Natural killer cell (primary cell): ENCODE results near the gene ATP6V1A. TPM values are rescaled to one million over a fixed set of nuclear protein-coding genes. Genes with fewer than 3 reads are reported as not detected.
A peak's percentile ranks its signal among the peaks of the same experiment; 100 is the strongest.

Experiments
- ATAC-seq, 3 donors: fragments of 150-1000 bp in 2 of 3; fragments of 200-7000 bp in 1 of 3; cut with Tn5 transposase; 1 replicate in 1 of 3; 2 replicates in 2 of 3; pipeline ENCODE4 v1.10.0; 2021; ENCODE audit warnings: mild to moderate bottlenecking in 2 of 3, moderate library complexity in 2 of 3
- DNase-seq, 2 donors: peaks; one replicate each; pipeline versions ENCODE4 v3.0.0 to v3.0.0-alpha.2; 2013 to 2021; ENCODE audit warnings: mixed read lengths in 1 of 2
- H3K27ac ChIP-seq: one replicate; pipeline ENCODE4 v1.5.1; 2013; ENCODE audit warnings: mild to moderate bottlenecking, low read length
- H3K27me3 ChIP-seq: one replicate; pipeline ENCODE4 v1.6.1; 2013; ENCODE audit warnings: low read length; ENCODE audit not compliant: control insufficient read depth, insufficient read depth
- H3K36me3 ChIP-seq: one replicate; pipeline ENCODE4 v1.6.1; 2013; ENCODE audit warnings: low read length; ENCODE audit not compliant: control insufficient read depth, insufficient read depth
- H3K4me1 ChIP-seq: one replicate; pipeline ENCODE4 v1.6.1; 2013; ENCODE audit warnings: low read length; ENCODE audit not compliant: control insufficient read depth, insufficient read depth
- H3K4me3 ChIP-seq: one replicate; pipeline ENCODE4 v1.5.1; 2013; ENCODE audit warnings: low read length
- H3K9me3 ChIP-seq: one replicate; pipeline ENCODE4 v1.6.1; 2013; ENCODE audit warnings: low read length; ENCODE audit not compliant: control insufficient read depth, insufficient read depth
- H3K27ac Mint-ChIP-seq, 2 donors: one replicate each; pipeline ENCODE4 v1.8.0; 2022; ENCODE audit warnings: mild to moderate bottlenecking in 2 of 2, mixed read lengths in 2 of 2, moderate library complexity in 1 of 2
- H3K27me3 Mint-ChIP-seq, 2 donors: one replicate each; pipeline ENCODE4 v1.8.0; 2022; ENCODE audit warnings: low read depth in 2 of 2, mixed read lengths in 2 of 2
- H3K36me3 Mint-ChIP-seq: one replicate; pipeline ENCODE4 v1.8.0; 2022; ENCODE audit warnings: mixed read lengths
- H3K4me1 Mint-ChIP-seq, 2 donors: one replicate each; pipeline ENCODE4 v1.8.0; 2022; ENCODE audit warnings: mixed read lengths in 2 of 2
- H3K4me3 Mint-ChIP-seq: one replicate; pipeline ENCODE4 v1.8.0; 2022; ENCODE audit warnings: mild to moderate bottlenecking, moderate library complexity, mixed read lengths
- H3K9me3 Mint-ChIP-seq, 2 donors: one replicate each; pipeline ENCODE4 v1.8.0; 2022; ENCODE audit warnings: mixed read lengths in 2 of 2
- CTCF ChIP-seq: fragments of 200-600 bp; IDR thresholded peaks from one replicate; pipeline ENCODE4 v1.8.0; 2022; ENCODE audit warnings: antibody characterized with exemption
- WGBS: methylation state at CpG from one replicate; pipeline ENCODE4 v1.1.7; 2013; ENCODE audit warnings: missing lambda C conversion rate; ENCODE audit not compliant: insufficient coverage; 5-methylcytosine and 5-hydroxymethylcytosine counted together
- intact Hi-C: fragments of 100-400 bp; cut with micrococcal nuclease; formaldehyde crosslinking; loops from one replicate; pipeline ENCODE4 v1.14.2; 2022
- total RNA-seq, 4 donors: library from RNA; stranded (reverse); fragments of 120-200 nt in 1 of 4; gene quantifications; one replicate each; pipeline versions ENCODE4 v1.2.3 to v1.2.4, GENCODE V29; 2013 to 2022

The ATP6V1A gene
- total RNA-seq, 3 donors from 2014 or later (not counting 1 experiment from before 2014, with no cell fraction given): 26.3 to 31.9 (median 30.0) TPM

DNA sequence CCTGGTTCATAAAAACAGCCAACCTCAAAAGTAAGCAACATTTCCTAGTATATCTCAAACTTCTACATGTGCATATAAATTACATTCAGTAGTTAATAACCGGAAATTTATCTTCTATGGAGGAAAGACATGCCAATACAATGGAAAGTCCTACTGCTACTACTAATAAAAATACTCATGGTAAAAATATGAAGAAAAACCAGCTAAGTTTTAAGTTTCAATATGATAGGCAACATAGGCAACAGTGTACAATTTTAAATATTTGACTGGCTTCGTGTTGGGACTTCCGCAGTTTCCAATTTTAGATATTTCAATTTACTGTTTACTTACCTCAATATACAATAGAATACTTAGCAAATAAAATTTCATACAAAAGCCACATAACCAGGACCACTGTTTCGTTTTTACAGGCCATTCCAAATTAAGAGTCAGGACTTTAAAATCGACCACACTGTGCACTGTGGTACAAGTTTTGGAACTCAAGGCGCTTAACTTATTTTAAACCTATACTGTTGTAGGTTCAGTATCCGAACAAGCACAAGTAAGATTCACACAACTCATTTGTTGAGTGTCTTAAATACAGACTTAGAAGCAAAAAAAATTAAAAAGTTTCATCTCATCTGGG lies 3.7 kb upstream of the ATP6V1A start:
- ATAC-seq (no peak), DNase-seq (peak in 1 of 2 donors; percentile 49)
- Mint-ChIP-seq H3K9me3 (no peaks in the 10 kb centered on the region), H3K27me3 (no peaks in the 10 kb centered on the region), H3K4me1 (peaks cover 73% of the 10 kb centered on the region in 2 donors), H3K27ac (peak overlapping the region; percentile 93 to 100), H3K36me3 (no peaks in the 10 kb centered on the region), H3K4me3 (peak overlapping the region; percentile 100)
- no peak for TF ChIP-seq CTCF
- Histone ChIP-seq H3K27ac (peak overlapping the region; percentile 75), H3K9me3 (no peaks in the 10 kb centered on the region), H3K4me1 (peaks cover 25% of the 10 kb centered on the region), H3K27me3 (no peaks in the 10 kb centered on the region), H3K4me3 (no peak overlapping the region), H3K36me3 (no peaks in the 10 kb centered on the region)
- WGBS: 43% methylated on average over 5 of the region's 7 CpGs
- intact Hi-C loops: loop anchor here (2.0 kb wide), 1 partner anchor 472 kb away; no protein-coding TSS in a partner anchor

DNA sequence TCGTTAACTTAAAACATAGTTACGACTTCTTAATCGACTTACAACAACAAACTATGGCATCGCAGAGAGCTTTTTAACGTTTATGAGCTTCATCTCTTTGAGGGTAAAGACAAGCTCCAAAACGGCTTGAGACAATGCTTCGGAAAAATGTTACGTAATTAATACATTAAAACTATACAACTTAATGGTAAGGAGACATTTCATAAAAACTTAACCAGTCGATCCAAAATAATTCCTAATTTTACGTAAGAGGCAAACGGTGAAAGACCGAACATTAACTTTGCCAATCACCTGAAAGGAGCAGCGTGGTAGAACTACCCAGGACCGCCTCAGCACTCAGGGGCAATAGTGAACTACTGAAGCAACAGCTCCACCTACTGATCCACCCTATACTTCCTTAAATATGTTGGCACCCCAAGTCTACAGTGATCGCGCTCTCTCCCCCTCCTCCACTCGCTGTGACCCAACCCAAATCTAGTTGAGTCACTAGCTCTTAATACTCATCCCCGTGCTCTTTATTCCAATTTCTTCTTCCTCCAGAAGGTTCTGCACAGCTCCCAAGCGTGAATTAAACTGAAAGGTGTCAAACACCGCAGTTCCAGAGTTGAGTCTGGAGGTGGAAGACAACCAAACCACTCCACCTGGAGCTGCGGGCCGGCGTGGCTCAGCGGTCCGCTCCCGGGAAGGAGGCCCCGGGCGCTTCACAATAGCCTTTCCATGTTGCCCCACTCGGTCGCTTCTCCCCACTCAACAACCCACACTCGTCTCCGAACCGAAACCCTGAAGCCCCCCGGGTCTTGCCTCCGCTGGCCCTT lies 1.7 kb upstream of the ATP6V1A start:
- intact Hi-C loops: loop anchor here (1.0 to 5.0 kb wide), 7 partner anchors 9 to 1183 kb away; partner anchors contain the start of genes ATG3, SIDT1 and SLC35A5
- Histone ChIP-seq H3K4me3 (peak overlapping the region; percentile 89), H3K4me1 (peaks cover 25% of the 10 kb centered on the region), H3K9me3 (no peaks in the 10 kb centered on the region), H3K27me3 (no peaks in the 10 kb centered on the region), H3K27ac (peak overlapping the region; percentile 96), H3K36me3 (no peaks in the 10 kb centered on the region)
- Mint-ChIP-seq H3K9me3 (no peaks in the 10 kb centered on the region), H3K4me3 (peak overlapping the region; percentile 100), H3K36me3 (no peaks in the 10 kb centered on the region), H3K4me1 (peaks cover 83% of the 10 kb centered on the region in 2 donors), H3K27me3 (no peaks in the 10 kb centered on the region), H3K27ac (peak overlapping the region; percentile 93 to 100)
- TF ChIP-seq CTCF: peak; percentile 68
- peak; percentile 65 to 85 (median 66) for ATAC-seq
- peak; percentile 63 to 94 for DNase-seq
- WGBS: under 1% methylated on average over 32 of the region's 35 CpGs

GRCh38 chr3:113745756-113746547 lies 883 bp upstream of the ATP6V1A start, which contains the start of gene NAA50:
Gene NAA50, minus strand, starts transcription at chr3:113746249. Its CDS starts 300 bp downstream, at chr3:113745949.
- Histone ChIP-seq H3K36me3 (no peaks in the 10 kb centered on the region), H3K27me3 (no peaks in the 10 kb centered on the region), H3K4me1 (peaks cover 25% of the 10 kb centered on the region), H3K9me3 (no peaks in the 10 kb centered on the region), H3K4me3 (peak within 1 kb of the TSS; percentile 89), H3K27ac (peak within 1 kb of the TSS; percentile 96)
- TF ChIP-seq CTCF: no peak
- Mint-ChIP-seq H3K27me3 (no peaks in the 10 kb centered on the region), H3K27ac (peak within 1 kb of the TSS; percentile 93 to 100), H3K9me3 (no peaks in the 10 kb centered on the region), H3K4me1 (peaks cover 79 to 80% of the 10 kb centered on the region in 2 donors), H3K36me3 (no peaks in the 10 kb centered on the region), H3K4me3 (peak within 1 kb of the TSS; percentile 100)
- WGBS: under 1% methylated on average over 71 of the region's 72 CpGs
- DNase-seq: peak; percentile 87 to 97
- ATAC-seq: peak; percentile 70 to 89 (median 79)
- intact Hi-C loops: loop anchor here (1.0 to 5.0 kb wide), 8 partner anchors 10 to 1401 kb away; partner anchors contain the start of genes ATG3, SIDT1, SLC35A5 and ZBTB20
